Left lung (tissue), 10 donors: ENCODE results near the gene FSHR. TPM values are rescaled to one million over a fixed set of nuclear protein-coding genes. Genes with fewer than 3 reads are reported as not detected.

Experiments
- ATAC-seq: fragments of 200-7000 bp; cut with Tn5 transposase; one replicate; pipeline ENCODE4 v1.9.1; 2020; ENCODE audit warnings: moderate library complexity
- DNase-seq, 4 donors: peaks; one replicate each; pipeline ENCODE4 v3.0.0-alpha.2; 2013 to 2020
- H3K27ac ChIP-seq, 2 donors: fragments of 200-600 bp; sonication (generic) in 1 of 2; one replicate each; pipeline versions ENCODE4 v1.5.0 to v1.8.0; 2020 to 2021
- H3K27me3 ChIP-seq, 2 donors: fragments of 200-600 bp; sonication (generic) in 1 of 2; one replicate each; pipeline versions ENCODE4 v1.5.0 to v1.8.0; 2020 to 2021
- H3K36me3 ChIP-seq, 2 donors: fragments of 200-600 bp; sonication (generic) in 1 of 2; one replicate each; pipeline versions ENCODE4 v1.5.0 to v1.8.0; 2020 to 2021
- H3K4me1 ChIP-seq, 2 donors: fragments of 200-600 bp; one replicate each; pipeline ENCODE4 v1.8.0; 2021
- H3K4me3 ChIP-seq, 2 donors: fragments of 200-600 bp; sonication (generic) in 1 of 2; one replicate each; pipeline versions ENCODE4 v1.5.0 to v1.8.0; 2020 to 2021; ENCODE audit warnings: mild to moderate bottlenecking in 1 of 2
- H3K9me3 ChIP-seq, 2 donors: fragments of 200-600 bp; sonication (generic) in 1 of 2; one replicate each; pipeline versions ENCODE4 v1.5.0 to v1.8.0; 2020 to 2021
- intact Hi-C, 2 donors: fragments of 100-400 bp; cut with DNase I; formaldehyde crosslinking; loops; one replicate each; pipeline versions ENCODE4 v1.11.2 to v1.14.2; 2022
- polyA plus RNA-seq, 6 donors: library from polyadenylated mRNA; unstranded; fragments of 120-200 nt; gene quantifications; one replicate each; pipeline ENCODE4 v1.2.1, GENCODE V29; 2013; ENCODE audit not compliant: insufficient read length in 6 of 6
- total RNA-seq, 2 donors: library from RNA; stranded (reverse); fragmentation: NEBNext Ultra II Directional; extraction: Animal tissue kit (Norgen Biotek cat#: 25700); gene quantifications; one replicate each; pipeline ENCODE4 v1.2.1, GENCODE V29; 2021
- TF ChIP-seq, protein P1 (sequence below), 2 donors: fragments of 200-600 bp; sonication (generic) in 1 of 2; IDR thresholded peaks; one replicate each; pipeline versions ENCODE4 v1.5.0 to v1.8.0; 2021; ENCODE audit warnings: antibody characterized with exemption in 2 of 2
- donor health status: DM: no; HTN: yes; CAD: no.
- donor health status: DM: no; HTN: no; CAD: no.

Gene FSHR
- total and polyA plus RNA-seq, 8 donors = 0.36 TPM; not detected in 7

DNA sequence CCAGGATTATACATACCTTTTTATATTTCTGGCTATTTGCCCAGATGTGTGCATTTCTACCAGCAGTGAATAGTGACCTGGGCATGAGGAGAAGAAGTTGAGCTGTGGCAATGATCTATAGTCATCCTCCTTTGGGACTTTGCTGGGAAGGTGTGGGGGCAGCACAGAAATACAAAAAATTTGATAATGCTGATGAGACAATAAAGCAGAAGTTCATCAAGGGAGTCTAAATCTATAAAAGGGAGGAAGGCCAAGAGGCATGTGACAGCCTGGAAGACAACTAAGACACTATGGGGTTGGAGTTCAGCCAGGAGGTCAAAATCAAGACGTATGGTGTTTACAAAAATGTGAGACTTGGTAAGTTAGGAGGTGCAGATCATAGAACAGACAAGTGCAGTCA is 52.2 kb downstream of the FSHR start:
- ATAC-seq = no peak
- DNase-seq = no peak
- no peak overlapping the region for H3K4me3 ChIP-seq
- no peaks in the 10 kb centered on the region for H3K4me1 ChIP-seq
- TF ChIP-seq, protein P1, sequence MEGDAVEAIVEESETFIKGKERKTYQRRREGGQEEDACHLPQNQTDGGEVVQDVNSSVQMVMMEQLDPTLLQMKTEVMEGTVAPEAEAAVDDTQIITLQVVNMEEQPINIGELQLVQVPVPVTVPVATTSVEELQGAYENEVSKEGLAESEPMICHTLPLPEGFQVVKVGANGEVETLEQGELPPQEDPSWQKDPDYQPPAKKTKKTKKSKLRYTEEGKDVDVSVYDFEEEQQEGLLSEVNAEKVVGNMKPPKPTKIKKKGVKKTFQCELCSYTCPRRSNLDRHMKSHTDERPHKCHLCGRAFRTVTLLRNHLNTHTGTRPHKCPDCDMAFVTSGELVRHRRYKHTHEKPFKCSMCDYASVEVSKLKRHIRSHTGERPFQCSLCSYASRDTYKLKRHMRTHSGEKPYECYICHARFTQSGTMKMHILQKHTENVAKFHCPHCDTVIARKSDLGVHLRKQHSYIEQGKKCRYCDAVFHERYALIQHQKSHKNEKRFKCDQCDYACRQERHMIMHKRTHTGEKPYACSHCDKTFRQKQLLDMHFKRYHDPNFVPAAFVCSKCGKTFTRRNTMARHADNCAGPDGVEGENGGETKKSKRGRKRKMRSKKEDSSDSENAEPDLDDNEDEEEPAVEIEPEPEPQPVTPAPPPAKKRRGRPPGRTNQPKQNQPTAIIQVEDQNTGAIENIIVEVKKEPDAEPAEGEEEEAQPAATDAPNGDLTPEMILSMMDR (IDR thresholded peaks at IDR 0.05) = no peak
- intact Hi-C loops = no loop called here
- H3K27ac ChIP-seq = no peak overlapping the region
- no peaks in the 10 kb centered on the region for H3K27me3 ChIP-seq
- no peaks in the 10 kb centered on the region for H3K36me3 ChIP-seq
- peaks cover 0 to 2% of the 10 kb centered on the region in 2 donors for H3K9me3 ChIP-seq

DNA sequence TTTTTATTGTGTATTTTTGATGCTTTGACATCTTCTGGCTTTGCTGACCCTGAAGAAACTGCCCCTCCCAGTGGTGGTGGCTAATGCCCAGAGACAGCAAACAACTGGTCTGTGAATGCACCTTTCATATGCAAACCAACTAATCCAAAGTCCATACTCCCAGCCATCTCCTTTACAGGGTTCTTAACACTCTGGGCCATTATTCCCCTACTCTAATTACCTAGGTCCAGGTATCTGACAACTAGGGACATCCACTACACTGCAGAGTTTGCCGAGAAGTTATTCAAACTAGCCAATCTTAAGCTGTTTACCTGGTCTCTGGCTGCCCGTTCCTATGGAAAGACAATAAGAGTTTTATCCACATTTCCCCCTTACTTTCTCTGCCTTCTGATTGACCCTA is 73.6 kb downstream of the FSHR start:
- H3K27me3 ChIP-seq = no peaks in the 10 kb centered on the region
- TF ChIP-seq, protein P1 (IDR thresholded peaks at IDR 0.05) = no peak
- no peak overlapping the region for H3K27ac ChIP-seq
- intact Hi-C loops = no loop called here
- no peaks in the 10 kb centered on the region for H3K36me3 ChIP-seq
- no peak for ATAC-seq
- H3K4me1 ChIP-seq = no peaks in the 10 kb centered on the region
- DNase-seq = no peak
- no peak overlapping the region for H3K4me3 ChIP-seq
- peaks cover 0 to 16% of the 10 kb centered on the region in 2 donors for H3K9me3 ChIP-seq

DNA sequence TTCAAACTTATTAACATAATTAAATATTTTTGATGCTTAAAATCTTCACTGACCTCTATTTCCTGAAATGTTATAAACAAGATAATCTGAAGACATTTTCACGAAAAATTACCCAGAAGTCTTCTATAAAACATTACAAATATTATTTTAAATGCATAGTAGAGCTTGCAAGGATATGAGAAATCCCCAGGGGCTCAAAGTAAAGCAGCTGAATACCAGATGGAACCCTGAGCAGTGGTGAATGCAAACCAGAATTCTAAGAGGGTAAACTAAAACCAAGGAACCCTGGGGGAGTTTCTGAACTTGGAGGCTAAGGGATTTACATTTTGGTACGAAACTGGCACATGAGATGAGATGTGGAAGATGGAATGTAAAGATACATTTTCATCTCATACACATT is 83.6 kb downstream of the FSHR start:
- intact Hi-C loops = no loop called here
- ATAC-seq = no peak
- H3K4me3 ChIP-seq = no peak overlapping the region
- H3K36me3 ChIP-seq = no peaks in the 10 kb centered on the region
- H3K9me3 ChIP-seq = peaks cover 0 to 10% of the 10 kb centered on the region in 2 donors
- DNase-seq = no peak
- H3K27ac ChIP-seq = no peak overlapping the region
- TF ChIP-seq, protein P1 (IDR thresholded peaks at IDR 0.05) = no peak
- H3K27me3 ChIP-seq = no peaks in the 10 kb centered on the region
- H3K4me1 ChIP-seq = no peaks in the 10 kb centered on the region

DNA sequence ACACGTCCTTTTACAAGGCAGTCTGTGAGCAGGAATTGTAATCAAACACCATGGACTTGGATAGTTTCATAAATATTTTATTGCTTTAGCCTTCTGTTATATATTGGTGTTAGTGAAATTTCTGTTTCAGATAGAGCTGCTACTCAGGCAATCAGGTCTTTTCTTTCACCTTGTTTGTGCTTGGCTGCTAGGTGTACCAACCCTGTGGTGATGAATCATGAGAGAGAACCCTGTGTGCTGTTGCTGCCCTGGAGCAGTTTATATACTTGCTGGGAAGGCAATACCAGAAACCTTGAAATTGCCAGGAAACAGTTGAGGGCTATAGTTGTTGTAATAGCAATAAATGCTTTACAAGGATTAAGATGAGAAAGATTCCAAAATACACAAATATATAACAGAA is 84.5 kb downstream of the FSHR start:
- Histone ChIP-seq H3K4me1 (no peaks in the 10 kb centered on the region), H3K27ac (no peak overlapping the region), H3K27me3 (no peaks in the 10 kb centered on the region), H3K36me3 (no peaks in the 10 kb centered on the region), H3K4me3 (no peak overlapping the region), H3K9me3 (peaks cover 0 to 10% of the 10 kb centered on the region in 2 donors)
- ATAC-seq (no peak), DNase-seq (no peak)
- intact Hi-C loops = no loop called here
- TF ChIP-seq, protein P1 (IDR thresholded peaks at IDR 0.05) = no peak

DNA sequence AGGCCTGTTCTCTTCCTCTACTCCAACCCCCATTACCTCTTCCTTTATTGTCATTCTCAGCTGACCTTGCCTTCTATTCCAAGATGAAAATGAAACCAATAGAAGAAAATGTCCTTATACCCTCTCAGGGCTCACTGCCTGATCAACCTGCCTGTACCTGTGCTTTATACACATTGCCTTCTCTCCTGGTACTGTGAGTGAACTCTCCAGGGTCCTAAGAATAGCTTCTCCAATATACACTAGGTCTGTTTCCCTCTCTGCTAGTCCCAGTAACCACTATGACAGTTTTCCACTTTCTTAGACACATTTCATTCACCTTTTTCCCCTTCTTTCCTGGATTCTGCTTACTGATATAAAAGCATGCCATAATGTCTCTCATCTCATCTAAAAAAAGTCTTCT is 85.7 kb downstream of the FSHR start:
- H3K27me3 ChIP-seq = no peaks in the 10 kb centered on the region
- H3K9me3 ChIP-seq = peaks cover 0 to 6% of the 10 kb centered on the region in 2 donors
- no peak overlapping the region for H3K27ac ChIP-seq
- TF ChIP-seq, protein P1 (IDR thresholded peaks at IDR 0.05) = no peak
- ATAC-seq = no peak
- DNase-seq = no peak
- H3K4me3 ChIP-seq = no peak overlapping the region
- no peaks in the 10 kb centered on the region for H3K4me1 ChIP-seq
- intact Hi-C loops = no loop called here
- no peaks in the 10 kb centered on the region for H3K36me3 ChIP-seq
